SU-DHL-6 (cell line): ENCODE data around the gene DGUOK.

Experiments
- EZH2phosphoT487 ChIP-seq: fragments of 200-600 bp; sonication (generic), shearing (Covaris generic); conservative IDR thresholded peaks from 2 replicates; pipeline ENCODE4 v1.6.1; 2018; ENCODE audit warnings: mild to moderate bottlenecking, antibody characterized with exemption, low read length, moderate library complexity, mixed read lengths
- TF ChIP-seq, protein P1 (sequence below): fragments of 200-600 bp; sonication (generic); IDR thresholded peaks from one replicate; pipeline ENCODE4 v1.5.1; 2017; ENCODE audit warnings: antibody characterized with exemption, mild to moderate bottlenecking, low read length, moderate library complexity; ENCODE audit not compliant: insufficient read depth, poor library complexity, severe bottlenecking

DNA sequence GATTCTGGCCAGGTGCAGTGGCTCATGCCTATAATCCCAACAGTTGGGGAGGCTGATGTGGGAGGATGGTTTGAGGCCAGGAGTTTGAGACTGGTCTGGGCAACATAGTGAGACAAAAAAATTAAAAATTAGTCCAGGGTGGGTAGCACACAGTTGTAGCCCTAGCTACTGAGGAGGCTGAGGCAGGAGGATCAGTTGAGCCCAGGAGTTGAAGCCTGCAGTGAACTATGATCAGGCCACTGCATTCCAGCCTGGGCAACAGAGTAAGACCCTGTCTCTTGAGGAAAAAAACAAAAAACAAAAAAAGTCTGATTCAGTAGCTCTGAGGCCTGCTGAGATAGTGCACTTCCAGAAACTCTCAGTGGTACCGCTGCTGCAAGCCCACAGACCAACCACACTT, 50.1 kb downstream of the DGUOK start:
- TF ChIP-seq, protein P1, sequence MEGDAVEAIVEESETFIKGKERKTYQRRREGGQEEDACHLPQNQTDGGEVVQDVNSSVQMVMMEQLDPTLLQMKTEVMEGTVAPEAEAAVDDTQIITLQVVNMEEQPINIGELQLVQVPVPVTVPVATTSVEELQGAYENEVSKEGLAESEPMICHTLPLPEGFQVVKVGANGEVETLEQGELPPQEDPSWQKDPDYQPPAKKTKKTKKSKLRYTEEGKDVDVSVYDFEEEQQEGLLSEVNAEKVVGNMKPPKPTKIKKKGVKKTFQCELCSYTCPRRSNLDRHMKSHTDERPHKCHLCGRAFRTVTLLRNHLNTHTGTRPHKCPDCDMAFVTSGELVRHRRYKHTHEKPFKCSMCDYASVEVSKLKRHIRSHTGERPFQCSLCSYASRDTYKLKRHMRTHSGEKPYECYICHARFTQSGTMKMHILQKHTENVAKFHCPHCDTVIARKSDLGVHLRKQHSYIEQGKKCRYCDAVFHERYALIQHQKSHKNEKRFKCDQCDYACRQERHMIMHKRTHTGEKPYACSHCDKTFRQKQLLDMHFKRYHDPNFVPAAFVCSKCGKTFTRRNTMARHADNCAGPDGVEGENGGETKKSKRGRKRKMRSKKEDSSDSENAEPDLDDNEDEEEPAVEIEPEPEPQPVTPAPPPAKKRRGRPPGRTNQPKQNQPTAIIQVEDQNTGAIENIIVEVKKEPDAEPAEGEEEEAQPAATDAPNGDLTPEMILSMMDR: no peak
- no peak for TF ChIP-seq EZH2phosphoT487
